GM19455 (cell line): ENCODE measurements around the gene ADARB2.

Source experiments
- ATAC-seq: cut with Tn5 transposase; IDR thresholded peaks from one replicate; pipeline ENCODE4 v1.9.1; 2021; ENCODE audit not compliant: unreplicated experiment

ADARB2 gene

GRCh38 chr10:1573981-1574380 is 163.3 kb downstream of the ADARB2 start:
- no peak for ATAC-seq

DNA sequence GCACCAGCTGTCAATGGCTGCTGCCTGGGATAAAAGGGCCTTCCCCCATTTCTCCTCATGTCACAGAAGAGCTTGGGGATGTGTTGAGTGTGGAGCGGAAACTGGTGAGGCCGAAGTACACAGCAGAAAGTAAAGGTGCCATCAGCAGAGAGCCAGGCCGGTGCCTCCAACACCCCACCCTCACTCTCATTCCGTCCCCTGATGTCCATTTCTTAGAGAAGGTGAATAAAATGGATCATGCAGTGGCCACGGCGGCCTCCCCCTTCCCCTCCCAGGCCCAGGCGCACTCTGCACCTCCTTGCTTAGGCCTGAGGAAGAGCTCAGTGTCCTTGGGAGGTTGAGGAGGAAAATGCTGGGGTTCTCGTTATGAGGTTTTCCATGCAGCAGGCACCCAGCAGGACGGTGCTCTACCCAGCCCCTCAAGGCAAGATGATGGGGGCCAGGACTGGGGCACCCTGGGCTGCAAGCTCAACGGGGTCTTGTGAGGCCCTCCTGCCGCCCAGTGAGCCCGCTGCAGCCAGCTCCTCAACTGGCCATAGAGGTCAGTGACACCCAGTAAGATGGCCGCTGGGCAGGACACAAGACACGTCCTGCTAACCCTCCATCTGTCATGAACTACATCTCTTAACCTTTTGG is 163.9 kb downstream of the ADARB2 start:
- ATAC-seq: no peak

GRCh38 chr10:1572519-1573333 is 164.6 kb downstream of the ADARB2 start:
- no peak for ATAC-seq

- ATAC-seq: no peak
Measured at GRCh38 chr10:1571587-1572237, 165.6 kb downstream of the ADARB2 start.

- ATAC-seq: no peak
Measured at GRCh38 chr10:1570416-1571051, 166.8 kb downstream of the ADARB2 start.

- ATAC-seq: no peak
Measured at GRCh38 chr10:1569208-1569607, 168.1 kb downstream of the ADARB2 start.

- ATAC-seq: no peak
Measured at GRCh38 chr10:1567742-1568495, 169.4 kb downstream of the ADARB2 start.

DNA sequence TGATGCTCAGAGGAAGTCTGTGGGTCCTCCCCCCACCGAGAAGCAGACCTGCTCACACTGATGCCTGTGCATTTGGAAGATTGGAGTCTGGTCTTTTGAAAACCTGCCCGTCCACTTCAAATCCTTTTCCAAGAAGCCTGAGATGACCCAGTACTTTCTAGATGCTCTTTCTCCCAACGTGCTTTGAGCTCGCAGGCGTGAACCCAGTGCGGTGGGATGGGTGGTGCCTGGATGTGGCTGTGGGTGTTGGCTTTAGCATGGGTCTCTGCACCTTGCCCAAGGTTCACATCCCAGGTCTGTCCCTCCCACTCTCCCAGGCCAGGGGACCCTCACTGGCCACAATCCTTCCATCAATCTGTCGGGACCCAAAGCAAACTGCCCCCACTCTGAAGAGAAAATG is 170.2 kb downstream of the ADARB2 start:
- no peak for ATAC-seq

- ATAC-seq: no peak
Measured at GRCh38 chr10:1564791-1565190, 172.5 kb downstream of the ADARB2 start.

DNA sequence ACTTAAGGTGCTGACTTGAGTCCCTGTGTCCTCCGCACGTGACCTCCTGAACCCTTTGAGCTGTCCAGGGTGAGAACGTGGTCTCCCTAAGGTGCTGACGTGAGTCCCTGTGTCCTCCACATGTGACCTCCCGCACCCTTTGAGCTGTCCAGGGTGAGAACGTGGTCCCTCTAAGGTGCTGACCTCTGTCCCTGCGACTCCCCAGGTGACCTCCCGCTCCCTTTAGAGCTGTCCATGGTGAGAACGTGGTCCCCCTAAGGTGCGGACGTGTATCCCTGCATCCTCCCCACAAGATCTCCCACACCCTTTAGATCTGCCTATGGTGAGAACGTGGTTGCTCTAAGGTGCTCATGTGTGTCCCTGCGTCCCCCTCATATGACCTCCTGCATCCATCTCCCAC is 174.3 kb downstream of the ADARB2 start:
- ATAC-seq: no peak

- ATAC-seq: no peak
Measured at GRCh38 chr10:1561731-1562337, 175.5 kb downstream of the ADARB2 start.

GRCh38 chr10:1560535-1561192 is 176.7 kb downstream of the ADARB2 start:
- ATAC-seq: no peak

DNA sequence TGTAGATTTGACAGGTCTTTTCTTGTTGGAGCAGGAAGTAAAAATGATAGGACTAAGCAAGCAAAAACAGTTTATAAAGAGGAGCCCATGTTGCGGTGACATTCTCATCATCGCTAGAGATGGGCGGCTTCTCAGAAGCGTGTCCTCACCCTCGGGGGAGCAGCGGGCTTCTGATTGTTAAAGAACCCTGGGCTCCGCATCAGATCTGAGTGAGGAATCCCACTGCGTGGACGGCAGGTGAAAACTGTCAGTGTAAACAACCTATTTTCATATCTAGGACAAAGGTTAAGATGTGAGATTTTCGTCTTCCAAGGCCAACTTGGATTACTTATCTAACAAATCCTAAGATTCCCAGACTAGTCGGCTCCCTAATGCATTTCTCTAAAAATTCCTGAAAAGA is 177.6 kb downstream of the ADARB2 start:
- ATAC-seq: no peak

GRCh38 chr10:1559311-1559710 is 178.0 kb downstream of the ADARB2 start:
- ATAC-seq: no peak

DNA sequence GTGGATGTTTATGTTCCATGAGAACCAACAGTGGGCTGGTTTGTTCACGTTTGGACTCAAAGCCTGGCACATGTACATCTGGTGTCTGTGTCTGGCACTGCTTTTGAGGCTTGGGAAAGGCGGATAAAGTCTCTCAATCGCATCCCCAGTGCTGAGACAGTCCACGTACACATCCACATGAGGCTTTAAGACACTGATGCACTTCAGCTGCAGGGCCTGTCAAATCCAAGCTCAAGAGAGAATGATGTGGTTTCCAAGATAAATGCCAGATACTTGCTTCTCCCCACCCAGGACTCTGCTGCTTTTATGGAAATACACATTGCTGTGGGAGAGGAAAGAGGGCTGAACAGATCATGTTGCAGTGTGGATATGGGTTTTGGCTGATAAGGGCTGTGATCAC is 178.4 kb downstream of the ADARB2 start:
- ATAC-seq: no peak

DNA sequence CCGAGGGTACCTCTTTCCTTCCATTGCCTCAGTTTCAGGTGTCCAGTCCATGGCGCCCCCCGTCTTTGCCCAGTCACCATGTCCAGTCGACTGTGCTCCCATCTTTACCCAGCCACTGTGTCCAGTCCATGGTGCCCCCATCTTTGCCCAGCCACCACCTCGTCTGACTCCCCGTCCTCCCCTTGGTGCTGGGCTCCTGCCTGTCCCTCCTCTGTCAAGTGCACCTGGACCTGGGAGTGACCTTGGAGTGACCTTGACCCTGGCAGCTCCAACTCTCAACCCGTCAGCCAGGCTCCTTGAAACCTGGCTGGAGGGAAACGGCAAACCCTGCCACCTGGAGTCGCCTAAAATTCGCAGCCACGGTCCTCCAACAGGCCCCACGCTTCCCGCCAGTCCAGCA is 180.2 kb downstream of the ADARB2 start:
- ATAC-seq: no peak

DNA sequence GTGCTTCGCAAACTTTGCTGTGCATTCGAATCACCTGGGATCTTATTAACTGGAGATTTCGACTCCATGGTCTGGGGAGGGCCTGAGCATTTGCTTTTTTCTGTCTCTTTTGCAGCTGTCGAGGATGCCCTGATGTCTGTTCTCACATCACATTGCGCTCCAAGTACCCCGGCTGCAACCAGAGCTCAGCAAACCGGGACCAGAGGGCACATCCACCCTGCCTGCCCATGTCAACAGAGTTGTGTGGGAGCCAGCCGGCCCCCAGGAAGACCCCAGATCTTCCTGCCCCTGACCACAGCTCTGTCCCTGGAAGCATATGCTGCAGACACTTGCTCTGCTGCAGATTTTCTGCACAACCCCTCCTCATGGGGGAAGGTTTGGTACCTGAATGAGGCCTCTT is 180.8 kb downstream of the ADARB2 start:
- ATAC-seq: no peak

DNA sequence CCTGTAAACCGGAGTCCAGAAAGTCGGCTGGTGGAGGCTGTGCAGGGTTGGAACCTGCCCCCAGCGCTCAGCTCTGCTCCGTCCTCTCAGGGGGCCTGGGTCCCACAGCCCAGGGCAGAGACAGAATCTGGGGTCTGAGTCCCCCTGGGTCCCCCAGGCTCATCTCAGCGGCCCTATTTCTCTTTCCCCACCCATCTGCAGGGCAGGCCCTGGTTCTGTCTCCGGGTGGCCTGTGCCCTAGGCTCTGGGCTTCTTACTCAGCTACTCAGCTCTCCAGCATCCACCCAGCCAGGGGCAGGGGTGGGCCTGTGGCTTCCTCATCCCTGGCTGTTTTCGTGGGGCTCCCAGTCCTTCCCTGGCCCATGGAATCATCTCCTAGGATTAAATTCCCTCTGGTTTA is 183.4 kb downstream of the ADARB2 start:
- ATAC-seq: no peak

DNA sequence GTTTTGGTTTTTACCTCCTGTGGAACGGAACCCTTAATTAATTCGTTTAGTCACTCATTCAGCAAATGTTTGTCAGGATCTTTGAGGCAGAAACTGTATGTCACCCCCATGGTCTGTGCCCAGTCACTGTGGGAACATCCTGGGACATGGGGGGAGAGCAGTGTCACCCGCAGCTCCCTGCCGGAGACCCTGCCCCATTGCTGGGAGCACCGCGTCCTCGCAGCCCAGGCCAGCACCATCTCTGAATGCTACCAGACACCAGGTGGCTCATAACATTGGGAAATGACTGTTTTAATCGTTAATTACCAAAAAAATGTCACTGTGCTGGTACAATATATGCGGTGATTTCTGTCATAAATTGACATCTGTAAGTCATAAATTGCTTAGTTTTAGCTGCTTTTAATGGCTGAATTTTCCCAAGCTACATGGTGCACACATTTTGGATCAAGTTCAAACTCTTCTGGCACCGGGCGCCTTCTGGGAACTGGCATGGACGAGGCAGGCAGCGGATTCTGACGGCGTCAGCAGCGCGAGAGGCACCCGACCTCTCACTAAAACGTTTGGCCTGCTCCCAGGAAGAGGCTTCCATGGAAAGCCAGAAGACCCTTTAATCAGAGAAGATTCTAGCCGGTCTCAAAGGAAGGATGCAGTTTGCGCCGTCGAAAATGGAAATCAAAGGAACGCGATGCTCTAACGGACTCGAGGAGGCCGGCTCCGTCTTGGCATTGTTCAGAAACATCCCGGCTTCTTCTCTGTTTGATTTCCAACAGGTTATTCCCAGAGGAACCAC is 184.2 kb downstream of the ADARB2 start:
- ATAC-seq: no peak
